Endothelial cell of umbilical vein (primary cell): ENCODE data around the gene SH3BP2.

ENCODE experiments used
- FOS ChIP-seq: IDR thresholded peaks from 2 replicates; pipeline ENCODE4 v1.6.1; 2011; ENCODE audit warnings: mild to moderate bottlenecking, low read length, moderate library complexity, borderline replicate concordance; ENCODE audit not compliant: insufficient read depth
- MYC ChIP-seq: IDR thresholded peaks from one replicate; pipeline ENCODE4 v1.6.1; 2011; ENCODE audit warnings: mild to moderate bottlenecking, low read depth, low read length
- POLR2A ChIP-seq: IDR thresholded peaks from 2 replicates; pipeline ENCODE4 v1.6.1; 2012; ENCODE audit warnings: low read depth, mild to moderate bottlenecking, control low read depth, low read length
- TF ChIP-seq, protein P1 (sequence below), 2 donors: IDR thresholded peaks; 1 replicate in 1 of 2; 2 replicates in 1 of 2; pipeline ENCODE4 v1.5.1; 2011; ENCODE audit warnings: low read length in 2 of 2, mild to moderate bottlenecking in 2 of 2, moderate library complexity in 2 of 2, control low read depth in 1 of 2, inconsistent platforms in 1 of 2, low read depth in 1 of 2; ENCODE audit not compliant: insufficient read depth in 1 of 2; ENCODE audit errors: extremely low read depth in 1 of 2
- TF ChIP-seq, protein P2 (sequence below): IDR thresholded peaks from 2 replicates; pipeline ENCODE4 v1.6.1; 2011; ENCODE audit not compliant: insufficient read depth, insufficient read length

DNA sequence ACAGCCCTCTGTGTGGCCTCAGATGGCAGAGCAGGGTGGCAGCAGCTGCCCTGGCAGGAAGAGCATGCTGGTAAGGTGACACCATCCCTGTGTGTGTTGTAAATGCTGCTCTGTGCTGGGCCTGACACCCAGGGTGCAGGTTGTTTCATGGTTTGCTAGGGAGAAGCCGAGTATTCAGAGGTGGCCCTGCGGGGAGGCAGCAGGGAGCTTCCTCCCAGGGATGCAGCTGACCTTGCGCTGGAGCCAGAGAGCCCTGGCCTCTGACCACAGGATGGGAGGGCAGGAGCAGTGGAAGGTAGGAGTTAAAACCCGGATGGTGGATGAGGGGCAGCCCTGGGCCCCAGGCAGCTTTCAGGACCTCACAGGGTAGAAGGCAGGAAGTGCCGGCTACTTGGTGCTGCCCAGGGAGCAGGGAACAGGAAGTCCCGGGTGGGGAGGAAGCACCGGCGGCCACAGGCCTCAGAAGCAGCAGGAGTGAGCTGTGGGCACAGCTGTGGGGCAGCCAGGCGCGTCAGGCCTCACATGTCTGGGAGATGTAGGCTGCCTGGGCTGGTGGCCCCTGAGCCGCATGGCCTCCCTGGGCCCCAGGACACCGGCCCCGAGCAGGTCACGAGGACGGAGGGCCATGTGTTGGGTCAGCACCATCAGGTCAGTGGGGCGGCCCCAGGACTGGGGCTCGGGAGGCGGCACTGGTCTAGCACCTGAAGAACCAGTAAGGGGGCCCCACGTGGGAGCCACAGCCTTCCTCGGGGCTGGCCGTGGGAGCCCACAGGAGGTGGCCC, 19.1 kb downstream of the SH3BP2 start:
- TF ChIP-seq POLR2A (peak; percentile 85), MYC (no peak), FOS (no peak)
- TF ChIP-seq, protein P1, sequence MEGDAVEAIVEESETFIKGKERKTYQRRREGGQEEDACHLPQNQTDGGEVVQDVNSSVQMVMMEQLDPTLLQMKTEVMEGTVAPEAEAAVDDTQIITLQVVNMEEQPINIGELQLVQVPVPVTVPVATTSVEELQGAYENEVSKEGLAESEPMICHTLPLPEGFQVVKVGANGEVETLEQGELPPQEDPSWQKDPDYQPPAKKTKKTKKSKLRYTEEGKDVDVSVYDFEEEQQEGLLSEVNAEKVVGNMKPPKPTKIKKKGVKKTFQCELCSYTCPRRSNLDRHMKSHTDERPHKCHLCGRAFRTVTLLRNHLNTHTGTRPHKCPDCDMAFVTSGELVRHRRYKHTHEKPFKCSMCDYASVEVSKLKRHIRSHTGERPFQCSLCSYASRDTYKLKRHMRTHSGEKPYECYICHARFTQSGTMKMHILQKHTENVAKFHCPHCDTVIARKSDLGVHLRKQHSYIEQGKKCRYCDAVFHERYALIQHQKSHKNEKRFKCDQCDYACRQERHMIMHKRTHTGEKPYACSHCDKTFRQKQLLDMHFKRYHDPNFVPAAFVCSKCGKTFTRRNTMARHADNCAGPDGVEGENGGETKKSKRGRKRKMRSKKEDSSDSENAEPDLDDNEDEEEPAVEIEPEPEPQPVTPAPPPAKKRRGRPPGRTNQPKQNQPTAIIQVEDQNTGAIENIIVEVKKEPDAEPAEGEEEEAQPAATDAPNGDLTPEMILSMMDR (IDR thresholded peaks at IDR 0.05; ENCODE audit: extremely low read depth in 1 of 2, insufficient read depth in 1 of 2, low read depth in 1 of 2, low read length in 2 of 2) = no peak
- TF ChIP-seq, protein P2, sequence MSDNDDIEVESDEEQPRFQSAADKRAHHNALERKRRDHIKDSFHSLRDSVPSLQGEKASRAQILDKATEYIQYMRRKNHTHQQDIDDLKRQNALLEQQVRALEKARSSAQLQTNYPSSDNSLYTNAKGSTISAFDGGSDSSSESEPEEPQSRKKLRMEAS = peak; percentile 41
